Body of pancreas (tissue), 4 donors: ENCODE measurements around the gene GHRHR.

ENCODE experiments used
- POLR2A ChIP-seq, 3 donors: fragments of 450-650 bp; IDR thresholded peaks; one replicate each; pipeline ENCODE4 v1.6.1; 2016; ENCODE audit warnings: antibody characterized with exemption in 3 of 3, mild to moderate bottlenecking in 2 of 3
- TF ChIP-seq, protein P1 (sequence below), 7 experiments: fragments of 450-650 bp in 4 of 7; fragments of 200-600 bp in 3 of 7; sonication (generic) in 3 of 7; IDR thresholded peaks; one replicate each; pipeline ENCODE4 v1.5.1; 2016 to 2019; ENCODE audit warnings: antibody characterized with exemption in 7 of 7

DNA sequence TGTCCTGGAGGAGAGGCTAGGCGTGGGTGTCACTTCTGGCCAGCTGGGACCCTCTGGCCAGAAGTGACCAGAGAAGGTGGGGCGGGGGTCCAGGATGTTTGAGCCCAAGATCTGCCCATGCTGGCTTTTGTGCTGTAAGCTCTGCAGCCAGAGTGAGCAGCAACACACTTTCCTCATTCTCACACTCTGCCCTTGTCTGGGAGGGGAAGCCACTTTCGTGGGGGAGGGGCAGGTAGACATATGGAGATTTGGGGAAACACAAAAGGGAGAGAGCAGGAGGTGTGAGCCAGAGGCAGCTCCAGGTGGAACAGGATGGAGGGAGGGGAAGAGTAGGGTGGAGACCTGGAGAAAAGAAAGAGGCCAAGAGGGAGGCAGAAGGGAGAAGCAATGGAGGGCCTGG is 56.9 kb downstream of the GHRHR start:
- TF ChIP-seq, protein P1, sequence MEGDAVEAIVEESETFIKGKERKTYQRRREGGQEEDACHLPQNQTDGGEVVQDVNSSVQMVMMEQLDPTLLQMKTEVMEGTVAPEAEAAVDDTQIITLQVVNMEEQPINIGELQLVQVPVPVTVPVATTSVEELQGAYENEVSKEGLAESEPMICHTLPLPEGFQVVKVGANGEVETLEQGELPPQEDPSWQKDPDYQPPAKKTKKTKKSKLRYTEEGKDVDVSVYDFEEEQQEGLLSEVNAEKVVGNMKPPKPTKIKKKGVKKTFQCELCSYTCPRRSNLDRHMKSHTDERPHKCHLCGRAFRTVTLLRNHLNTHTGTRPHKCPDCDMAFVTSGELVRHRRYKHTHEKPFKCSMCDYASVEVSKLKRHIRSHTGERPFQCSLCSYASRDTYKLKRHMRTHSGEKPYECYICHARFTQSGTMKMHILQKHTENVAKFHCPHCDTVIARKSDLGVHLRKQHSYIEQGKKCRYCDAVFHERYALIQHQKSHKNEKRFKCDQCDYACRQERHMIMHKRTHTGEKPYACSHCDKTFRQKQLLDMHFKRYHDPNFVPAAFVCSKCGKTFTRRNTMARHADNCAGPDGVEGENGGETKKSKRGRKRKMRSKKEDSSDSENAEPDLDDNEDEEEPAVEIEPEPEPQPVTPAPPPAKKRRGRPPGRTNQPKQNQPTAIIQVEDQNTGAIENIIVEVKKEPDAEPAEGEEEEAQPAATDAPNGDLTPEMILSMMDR (IDR thresholded peaks at IDR 0.05): no peak
- TF ChIP-seq POLR2A (IDR thresholded peaks at IDR 0.05): no peak
